GM21381 (cell line): Measurements from ENCODE around the gene COL4A2.
"Not testable (repeated sequence)": the region's sequence is repeated elsewhere in the genome, so short reads cannot be mapped to it uniquely, and the experiment has no call there.

Experiments
- ATAC-seq: cut with Tn5 transposase; IDR thresholded peaks from one replicate; pipeline ENCODE4 v1.9.1; 2021; ENCODE audit warnings: mild to moderate bottlenecking, moderate library complexity; ENCODE audit not compliant: unreplicated experiment

Gene COL4A2

DNA sequence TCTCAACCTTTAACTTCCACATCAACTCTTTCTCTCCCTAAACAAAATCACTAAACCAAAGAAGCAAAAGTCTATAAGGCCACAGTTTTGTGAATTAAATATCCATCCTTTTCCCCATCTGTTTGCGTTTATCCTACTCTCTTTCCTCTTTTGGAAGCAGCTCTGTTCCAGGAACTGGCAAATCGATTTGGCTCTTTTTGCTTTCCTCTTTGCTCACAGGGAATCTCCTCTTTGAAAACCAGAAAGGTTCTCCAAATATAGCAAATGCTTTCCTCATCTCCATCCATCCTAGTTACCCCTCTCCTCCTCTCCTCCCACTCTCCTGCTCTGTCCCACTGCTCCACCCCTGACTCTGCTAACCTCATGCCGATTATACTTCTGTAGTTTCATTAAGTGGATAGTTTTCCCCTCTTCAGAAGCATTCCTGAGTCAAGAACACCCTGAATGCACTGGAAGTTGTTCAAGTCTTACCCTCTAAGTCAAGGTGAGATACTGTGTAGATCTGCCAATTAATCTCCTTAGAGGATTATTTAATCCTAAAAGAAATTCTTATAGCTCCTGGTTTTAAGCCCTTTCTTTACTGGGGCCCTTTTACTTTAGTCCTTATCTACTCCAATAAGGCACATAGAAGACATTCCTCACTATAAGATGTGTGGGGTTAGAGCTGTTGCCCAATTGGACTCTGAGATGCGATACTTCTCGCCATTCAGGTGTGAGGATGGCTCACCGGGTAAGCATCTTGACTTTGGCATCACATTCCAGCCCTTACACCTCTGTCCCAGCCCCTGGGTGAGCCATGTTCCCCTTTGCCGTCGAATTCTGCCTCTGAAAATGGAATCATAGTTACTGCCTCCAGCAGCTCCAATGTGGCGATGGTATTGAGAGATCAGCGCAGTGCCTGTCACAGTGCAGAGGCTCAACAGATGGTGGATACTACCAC is 67.6 kb downstream of the COL4A2 start:
- ATAC-seq = no peak

DNA sequence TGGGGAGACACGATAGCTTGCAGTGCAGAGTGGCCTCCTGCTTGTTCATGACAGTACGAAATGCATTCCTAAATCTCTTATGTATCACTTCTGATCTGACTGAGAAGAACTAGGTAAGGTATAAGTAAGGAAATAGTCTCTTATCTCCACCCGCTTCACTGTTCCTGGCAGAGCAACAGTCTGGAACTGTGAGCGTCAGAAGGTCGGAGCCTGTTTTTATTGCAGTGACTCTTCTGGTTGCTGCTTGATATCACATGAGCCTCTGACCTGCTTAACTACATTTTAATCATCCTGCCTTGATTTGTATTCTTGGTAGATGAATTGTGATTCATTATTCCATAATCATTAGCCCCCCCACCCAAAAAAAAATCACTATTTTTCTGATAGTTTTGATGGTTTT is 69.0 kb downstream of the COL4A2 start:
- ATAC-seq = no peak

DNA sequence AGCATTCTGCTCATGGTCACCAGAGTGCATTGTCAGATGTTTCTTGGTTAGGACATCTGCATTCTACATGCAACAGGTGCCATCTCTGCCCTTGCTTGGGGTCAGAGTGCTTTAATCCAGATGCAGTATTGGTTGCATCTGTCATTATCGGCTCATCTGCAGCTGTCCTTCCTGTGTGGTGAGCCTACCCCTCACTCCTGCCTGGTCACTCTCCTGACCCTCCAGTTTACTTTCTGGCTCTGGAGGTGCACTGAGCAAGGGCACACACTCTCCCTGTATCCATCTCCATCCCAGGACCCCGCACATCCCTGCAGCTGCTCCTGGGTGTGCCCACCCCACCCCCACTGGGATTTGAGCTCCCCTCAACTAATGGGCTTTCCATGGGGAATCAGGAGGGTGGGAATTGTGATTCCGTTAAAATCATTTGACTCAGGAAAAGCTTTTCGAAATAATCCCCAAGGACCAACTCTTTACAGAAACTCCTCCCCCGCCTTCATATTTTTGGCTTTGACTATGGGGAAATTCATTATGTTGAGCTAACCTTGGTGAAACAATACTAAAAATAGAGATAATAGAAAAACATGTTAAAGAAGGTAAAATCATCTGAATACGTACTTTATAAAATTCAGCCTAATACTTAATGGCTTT is 70.2 kb downstream of the COL4A2 start:
- ATAC-seq = no peak

DNA sequence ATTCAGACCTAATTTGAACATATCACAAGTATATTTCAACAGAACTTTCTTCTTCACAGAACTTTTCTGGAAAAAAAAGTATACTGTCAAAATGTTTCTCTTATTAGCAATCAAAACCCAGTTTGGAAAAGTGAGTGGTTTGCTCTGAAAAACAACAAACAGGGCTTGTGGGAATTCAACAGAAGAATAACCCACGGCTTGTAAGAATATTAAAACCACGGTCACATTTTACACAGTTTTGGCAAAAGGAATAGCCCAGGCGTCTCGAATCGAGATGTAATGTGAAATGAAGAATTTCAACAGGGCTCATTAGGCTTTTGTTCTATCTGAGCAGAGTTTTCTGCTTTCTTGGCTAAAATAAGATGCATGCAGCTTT is 70.7 kb downstream of the COL4A2 start:
- no peak for ATAC-seq

DNA sequence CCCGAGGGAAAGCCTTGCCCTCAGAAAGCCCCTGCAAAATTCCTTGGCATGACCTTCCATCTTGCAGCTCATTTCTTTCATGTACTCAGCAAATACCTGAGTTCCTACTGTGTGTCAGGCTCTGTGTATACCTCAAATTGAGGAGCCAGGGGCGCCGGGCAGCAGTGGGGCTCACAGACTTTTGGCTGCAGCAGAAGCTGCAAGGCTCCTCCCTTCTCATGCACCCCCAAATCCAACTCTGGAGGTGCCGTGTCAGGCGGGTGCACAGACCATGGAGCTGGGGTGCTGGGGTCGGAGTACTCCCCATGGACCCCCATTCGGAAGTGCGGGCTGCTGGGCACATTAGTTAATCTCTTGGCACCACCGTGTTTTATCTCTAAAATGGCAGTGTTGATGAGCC is 72.3 kb downstream of the COL4A2 start:
- ATAC-seq = no peak

DNA sequence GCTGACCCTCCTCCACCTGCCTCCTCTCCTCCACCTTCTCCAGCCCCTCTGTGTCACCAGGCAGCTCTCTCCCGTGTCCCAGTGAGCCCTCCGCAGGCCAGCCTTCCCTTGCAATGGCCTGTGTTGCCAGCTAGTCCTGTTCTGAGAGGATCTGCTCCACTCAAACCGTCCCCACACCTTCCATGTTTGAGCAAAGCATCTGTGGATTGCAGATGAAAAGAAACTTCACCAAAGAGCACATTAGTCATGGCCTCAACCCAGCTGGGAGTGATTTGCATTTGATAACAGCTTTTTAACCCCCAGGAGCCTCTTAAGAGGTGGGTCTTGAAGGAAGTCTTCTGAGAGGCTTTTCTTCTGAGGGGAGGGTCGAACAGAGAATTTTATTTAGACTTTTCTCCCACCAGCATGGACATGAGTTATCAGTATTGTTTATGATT is 72.8 kb downstream of the COL4A2 start:
- no peak for ATAC-seq

DNA sequence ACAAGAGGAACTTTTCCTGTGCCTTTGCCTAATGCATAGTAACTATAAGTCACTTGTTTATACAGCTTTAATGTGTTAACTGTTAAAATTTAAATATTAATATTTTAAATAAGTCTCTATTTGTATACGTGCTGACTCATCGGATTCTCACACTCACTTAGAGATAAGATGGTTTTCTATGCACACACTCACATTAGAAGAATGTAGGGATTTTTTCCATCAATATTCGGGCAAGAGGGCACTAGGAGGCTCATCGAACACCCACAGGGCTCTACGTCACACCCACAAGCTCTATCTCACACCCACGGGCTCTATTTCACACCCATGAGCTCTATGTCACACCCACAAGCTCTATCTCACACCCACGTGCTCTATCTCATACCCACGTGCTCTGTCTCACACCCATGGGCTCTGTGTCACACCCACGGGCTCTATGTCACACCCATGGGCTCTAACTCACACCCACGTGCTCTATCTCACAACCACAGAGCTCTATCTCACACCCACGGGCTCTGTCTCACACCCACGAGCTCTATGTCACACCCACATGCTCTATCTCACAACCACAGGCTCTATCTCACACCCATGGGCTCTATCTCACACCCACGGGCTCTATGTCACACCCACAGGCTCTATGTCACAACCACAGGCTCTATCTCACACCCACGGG is 73.4 kb downstream of the COL4A2 start:
- ATAC-seq = no peak

DNA sequence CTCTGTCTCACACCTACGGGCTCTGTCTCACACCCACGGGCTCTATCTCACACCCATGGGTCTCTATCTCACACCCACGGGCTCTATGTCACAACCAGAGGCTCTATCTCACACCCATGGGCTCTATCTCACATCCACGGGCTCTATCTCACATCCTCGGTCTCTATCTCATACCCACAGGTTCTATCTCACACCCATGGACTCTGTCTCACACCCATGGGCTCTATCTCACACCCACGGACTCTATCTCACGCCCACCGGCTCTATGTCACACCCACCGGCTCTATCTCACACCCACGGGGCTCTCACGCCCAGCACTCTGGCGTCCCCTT is 73.9 kb downstream of the COL4A2 start:
- ATAC-seq = no peak

DNA sequence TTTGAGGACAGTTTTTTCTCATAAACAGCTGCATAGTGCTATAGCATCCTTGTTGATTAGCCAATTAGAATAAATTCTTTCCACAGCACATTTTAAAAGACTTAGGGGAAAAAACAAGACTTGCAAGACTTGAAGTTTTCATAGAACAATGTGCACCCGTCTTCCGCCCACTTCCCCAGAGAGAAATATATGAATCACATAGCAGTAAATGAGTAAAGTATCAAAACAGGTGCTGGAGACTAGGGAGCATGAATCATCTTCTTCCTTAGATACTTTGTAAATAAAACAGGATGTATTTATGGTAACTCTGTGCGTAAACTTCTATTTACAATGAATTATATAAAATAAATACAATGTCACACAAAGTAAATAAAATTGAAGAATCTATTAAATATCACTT is 75.1 kb downstream of the COL4A2 start:
- ATAC-seq = no peak

DNA sequence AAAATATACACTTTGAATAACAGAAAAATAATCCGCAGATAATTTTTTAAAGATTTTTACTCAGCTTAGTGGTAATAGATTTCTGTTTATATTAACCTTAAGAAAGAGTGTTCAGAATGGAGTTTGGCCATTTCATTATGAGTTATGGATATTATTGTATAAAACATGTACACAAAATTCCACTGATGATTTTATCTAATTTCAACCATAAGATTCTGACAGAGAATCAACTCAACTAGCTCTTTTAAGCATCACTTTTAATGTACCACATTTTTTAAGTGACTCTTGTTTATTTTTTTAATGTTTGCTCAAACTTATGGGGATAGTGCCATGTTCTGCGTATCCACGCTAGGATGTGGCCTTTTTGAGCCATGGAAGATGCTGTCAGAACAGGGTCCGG is 75.7 kb downstream of the COL4A2 start:
- no peak for ATAC-seq

DNA sequence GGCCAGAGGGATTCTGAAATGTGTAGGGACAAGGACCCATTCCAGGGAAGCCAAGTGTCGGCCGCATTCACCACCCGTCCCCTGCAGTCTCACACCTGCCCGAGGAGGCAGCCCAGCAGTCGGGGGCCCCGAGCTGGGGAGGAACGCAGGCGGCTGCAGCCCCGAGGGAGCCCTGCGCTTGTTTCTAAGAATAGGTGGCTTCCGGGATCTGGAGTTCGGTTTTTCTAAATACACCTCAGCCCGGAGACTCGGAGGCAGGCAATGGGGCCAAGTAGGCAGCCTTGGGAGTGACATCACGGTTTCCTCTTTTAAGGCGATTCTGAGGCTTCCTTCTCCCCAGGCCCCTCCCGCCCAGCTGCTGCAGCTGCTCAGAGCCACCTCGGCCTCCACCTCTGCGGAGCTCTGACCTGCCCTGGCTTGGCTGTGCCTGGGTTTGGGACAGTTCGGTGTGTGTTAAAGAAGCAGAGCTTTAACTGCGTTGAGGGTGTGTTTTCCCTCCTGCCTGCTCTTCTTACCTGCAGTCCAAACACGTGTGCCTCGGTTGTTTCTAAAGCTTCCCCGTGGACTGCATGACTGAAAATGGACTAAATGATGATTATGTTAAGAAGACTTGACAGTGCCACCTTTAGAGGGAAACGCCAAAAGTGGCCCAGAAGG is 80.5 kb downstream of the COL4A2 start:
- peak; percentile 94 for ATAC-seq

DNA sequence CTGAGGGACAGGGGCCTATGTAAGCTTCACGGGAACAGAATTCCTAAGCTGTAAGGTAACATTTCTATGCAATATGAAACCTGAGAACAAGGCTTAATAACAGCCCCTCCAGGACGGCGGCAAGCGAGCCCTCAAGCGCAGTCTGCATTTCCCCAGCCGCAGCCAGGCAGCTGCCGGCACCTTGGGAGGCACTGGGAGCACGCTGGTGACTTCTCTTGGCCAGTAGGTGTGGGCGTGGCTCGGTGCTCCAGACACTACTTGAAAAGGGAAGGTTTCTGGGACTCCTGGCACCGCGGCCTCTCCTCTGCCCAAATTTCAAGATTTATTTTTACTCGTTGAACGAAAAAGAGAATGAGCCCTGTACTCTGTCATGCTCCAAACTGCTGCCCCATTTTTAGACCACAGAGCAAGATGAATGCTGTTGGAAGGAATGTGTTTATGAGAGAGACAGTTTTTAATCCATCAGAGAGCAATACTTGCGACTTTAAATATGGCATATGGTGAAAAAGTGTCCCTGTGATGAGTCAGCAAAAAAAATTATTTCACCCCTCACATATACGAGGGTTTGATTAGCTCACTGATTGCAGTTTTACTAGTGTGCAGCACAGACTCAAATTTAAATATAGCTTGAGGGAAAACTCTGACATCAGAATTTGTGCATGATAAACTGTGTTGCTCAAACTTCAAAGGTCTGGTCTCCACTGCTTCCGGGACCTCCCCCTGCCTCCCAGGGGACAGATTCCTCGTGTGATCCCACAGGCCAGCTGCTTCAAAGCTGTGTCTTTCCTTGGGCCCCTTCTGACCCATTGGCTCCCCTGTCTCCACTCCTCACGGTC is 81.2 kb downstream of the COL4A2 start:
- no peak for ATAC-seq

DNA sequence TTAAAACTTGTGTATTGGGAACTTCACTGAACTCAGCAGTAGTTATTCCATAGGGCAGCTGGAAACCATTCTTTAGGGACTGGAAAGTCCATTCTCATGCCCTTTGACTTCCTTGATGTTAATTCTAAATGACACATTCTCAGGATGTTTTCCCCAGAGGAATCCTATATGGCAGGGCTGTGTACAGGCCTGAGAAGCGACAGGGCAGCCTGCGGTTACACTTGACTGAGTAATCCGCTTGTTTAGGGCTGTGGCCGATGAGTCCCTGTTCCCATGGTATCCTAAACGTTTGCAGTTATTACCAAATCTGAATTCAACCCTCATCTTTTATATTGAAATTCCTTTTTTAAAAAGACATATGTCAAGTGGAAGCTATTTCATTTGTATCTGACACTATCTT is 83.5 kb downstream of the COL4A2 start:
- ATAC-seq = no peak

DNA sequence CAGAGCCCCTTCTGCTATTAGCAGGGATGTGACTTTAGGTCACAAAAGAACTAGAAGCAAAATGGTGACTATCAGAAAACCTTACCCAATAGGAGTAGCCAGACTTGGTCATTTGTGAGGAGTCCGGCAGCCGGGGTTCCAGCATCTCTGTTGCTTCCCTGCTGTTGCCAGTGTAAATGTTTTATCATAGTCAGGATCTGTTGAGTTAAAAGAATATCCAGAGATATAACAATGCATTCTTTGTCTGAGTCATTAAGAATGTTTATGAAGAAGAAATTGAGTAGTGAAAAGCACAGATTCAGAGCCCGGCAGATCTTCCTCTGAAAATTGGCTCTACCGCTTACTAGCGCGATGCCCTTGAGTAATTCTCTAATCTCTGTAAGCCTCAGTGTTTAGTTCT is 84.2 kb downstream of the COL4A2 start:
- no peak for ATAC-seq

DNA sequence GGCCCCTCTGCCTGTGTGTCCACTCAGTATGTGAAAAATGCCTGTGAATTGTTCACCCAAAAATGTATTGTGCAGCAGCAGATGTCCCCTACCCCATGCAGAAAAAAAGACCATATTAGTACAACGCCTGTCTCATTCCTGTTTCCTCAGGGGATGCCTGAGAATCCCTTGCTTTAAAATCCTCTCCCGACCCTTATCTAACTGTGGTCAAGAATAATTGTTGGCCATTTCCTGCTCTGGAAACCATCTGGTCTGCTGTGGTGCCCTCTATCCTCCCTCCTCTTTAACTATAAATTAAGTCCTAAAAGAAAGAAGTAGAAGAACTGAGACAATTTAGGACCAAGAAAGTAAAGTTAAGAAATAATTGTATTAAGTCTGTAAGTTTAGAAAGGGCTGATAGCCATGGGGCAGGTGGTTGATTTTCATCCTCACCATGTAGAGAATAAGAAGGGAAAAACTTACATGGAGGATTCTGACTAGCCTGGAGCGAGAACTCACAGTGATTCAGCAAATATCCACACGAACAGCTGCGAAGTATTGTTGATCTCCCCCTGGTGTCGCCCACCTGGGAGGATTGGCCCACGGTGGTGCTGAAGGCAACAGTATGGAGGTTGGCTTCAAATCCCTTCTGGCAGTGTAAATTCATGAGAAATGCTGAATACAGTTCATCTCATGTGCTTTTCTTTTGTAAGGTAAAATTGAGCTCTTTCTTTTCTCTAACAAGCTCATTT is 85.6 kb downstream of the COL4A2 start:
- ATAC-seq = no peak

DNA sequence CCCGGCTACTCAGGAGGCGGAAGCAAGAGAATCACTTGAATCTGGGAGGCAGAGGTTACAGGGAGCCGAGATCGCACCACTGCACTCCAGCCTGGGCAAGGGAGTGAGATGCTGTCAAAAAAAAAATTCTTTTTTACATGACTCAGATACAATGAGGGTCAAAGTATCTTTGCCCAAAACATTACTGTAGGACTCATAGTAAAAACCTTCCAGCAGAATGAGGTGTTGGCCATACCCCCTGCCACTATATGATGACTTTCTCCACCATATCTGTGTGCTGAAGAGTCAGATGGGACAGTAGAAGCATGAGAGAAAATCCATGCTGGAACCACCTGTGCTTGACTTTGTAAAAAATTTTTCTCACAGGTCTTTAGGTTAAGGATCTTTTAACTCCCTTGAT is 86.7 kb downstream of the COL4A2 start:
- ATAC-seq = no peak

DNA sequence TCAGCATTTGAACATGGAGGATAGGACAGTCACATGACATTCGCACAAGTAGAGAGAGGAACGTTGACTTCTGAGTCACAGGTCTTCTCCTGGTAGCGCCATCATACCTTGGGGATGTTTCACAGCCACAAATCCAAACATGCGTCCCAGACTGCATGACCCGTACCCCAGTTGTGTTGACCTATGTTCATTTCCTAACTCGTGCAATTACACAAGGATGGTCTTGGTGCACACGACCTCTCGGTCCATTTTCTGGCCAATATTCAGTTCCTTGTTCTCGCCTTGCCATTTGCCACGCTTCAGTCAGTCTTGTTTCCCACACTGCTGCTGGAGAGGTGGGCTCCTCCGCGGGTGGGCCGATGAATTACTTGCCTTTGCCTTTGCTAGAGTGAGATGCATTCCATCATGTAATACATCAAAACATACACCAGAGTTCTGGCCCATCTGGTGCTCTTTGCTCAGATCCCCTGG is 87.3 kb downstream of the COL4A2 start:
- ATAC-seq = no peak

DNA sequence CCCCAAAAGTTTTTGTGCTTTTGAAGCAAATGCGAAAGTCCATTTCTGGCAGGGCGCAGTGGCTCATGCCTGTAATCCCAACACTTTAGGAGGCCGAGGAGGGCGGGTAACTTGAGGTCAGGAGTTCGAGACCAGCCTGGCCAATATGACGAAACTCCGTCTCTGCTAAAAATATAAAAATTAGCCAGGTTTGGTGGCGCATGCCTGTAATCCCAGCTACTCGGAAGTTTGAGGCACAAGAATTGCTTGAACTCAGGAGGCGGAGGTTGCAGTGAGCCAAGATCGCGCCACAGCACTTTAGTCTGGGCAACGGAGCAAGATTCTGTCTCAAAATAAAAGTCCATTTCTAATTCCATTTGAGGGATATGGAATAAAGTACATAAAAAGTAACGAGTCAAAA is 88.5 kb downstream of the COL4A2 start:
- not testable (repeated sequence) for ATAC-seq

DNA sequence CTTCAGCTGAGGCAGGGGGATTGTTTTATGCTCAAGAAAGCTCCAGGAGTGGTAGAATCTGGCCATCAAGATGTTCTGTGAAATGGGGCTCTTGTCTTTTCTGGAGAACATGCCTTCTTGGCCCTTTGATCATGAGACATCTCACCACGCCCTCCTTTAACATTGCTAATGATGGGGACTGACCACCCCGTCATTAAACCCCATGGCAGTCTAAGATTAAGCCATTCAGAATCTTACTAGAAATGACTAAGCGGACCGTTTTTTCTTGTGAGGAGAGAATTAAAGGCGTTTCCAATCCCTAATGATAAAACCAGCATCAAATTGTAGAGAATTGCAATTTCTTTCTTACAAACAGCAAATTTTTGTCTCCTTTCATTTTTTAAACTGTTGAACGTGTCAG is 89.4 kb downstream of the COL4A2 start:
- no peak for ATAC-seq

DNA sequence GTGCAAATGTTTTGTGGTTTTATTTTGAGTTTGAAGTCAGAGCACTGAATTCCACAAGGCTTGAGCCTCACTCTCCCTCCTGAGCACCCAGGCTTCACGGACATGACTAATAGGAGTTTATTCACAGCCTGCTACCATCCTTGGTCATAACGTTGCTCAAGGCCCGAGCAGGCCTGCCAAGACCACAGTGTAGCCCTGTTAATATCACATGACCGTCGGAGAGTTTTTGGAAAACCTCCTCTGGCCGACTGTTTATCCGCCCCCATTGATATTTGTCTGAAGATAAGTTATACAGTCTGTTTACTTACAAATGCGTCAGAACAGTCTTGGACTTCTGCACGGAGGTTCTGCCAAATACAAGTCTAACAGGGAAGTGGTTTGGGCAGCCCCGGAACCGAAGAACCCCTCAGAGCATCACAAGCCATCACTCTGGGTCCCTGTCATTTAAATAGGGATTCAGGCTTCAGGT is 89.9 kb downstream of the COL4A2 start:
- ATAC-seq = no peak
